Hepatocyte (in vitro differentiated cells): Measurements from ENCODE around the gene RIMKLB.
"Not testable (repeated sequence)": the region's sequence is repeated elsewhere in the genome, so short reads cannot be mapped to it uniquely, and the experiment has no call there.

Source experiments
- EZH2 ChIP-seq: fragments of 200-600 bp; sonication (generic); IDR thresholded peaks from 2 replicates; pipeline ENCODE4 v1.6.1; 2016; ENCODE audit warnings: antibody characterized with exemption, mild to moderate bottlenecking, borderline replicate concordance
- TF ChIP-seq, protein P1 (sequence below): fragments of 200-600 bp; sonication (generic); IDR thresholded peaks from 2 replicates; pipeline ENCODE4 v1.5.1; 2016; ENCODE audit warnings: antibody characterized with exemption, mild to moderate bottlenecking; ENCODE audit not compliant: poor library complexity

DNA sequence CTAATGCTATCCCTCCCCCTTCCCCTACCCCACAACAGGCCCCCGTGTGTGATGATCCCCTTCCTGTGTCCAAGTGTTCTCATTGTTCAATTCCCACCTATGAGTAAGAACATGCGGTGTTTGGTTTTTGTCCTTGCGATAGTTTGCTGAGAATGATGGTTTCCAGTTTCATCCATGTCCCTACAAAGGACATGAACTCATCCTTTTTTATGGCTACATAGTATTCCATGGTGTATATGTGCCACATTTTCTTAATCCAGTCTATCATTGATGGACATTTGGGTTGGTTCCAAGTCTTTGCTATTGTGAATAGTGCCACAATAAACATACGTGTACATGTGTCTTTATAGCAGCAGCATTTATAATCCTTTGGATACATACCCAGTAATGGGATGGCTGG, 62.3 kb downstream of the RIMKLB start:
- TF ChIP-seq, protein P1, sequence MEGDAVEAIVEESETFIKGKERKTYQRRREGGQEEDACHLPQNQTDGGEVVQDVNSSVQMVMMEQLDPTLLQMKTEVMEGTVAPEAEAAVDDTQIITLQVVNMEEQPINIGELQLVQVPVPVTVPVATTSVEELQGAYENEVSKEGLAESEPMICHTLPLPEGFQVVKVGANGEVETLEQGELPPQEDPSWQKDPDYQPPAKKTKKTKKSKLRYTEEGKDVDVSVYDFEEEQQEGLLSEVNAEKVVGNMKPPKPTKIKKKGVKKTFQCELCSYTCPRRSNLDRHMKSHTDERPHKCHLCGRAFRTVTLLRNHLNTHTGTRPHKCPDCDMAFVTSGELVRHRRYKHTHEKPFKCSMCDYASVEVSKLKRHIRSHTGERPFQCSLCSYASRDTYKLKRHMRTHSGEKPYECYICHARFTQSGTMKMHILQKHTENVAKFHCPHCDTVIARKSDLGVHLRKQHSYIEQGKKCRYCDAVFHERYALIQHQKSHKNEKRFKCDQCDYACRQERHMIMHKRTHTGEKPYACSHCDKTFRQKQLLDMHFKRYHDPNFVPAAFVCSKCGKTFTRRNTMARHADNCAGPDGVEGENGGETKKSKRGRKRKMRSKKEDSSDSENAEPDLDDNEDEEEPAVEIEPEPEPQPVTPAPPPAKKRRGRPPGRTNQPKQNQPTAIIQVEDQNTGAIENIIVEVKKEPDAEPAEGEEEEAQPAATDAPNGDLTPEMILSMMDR: not testable (repeated sequence)
- not testable (repeated sequence) for TF ChIP-seq EZH2
